ENCODE results near the gene ZNF546. TPM values are rescaled to one million over a fixed set of nuclear protein-coding genes. Genes with fewer than 3 reads are reported as not detected.
"Not testable (repeated sequence)": the region's sequence is repeated elsewhere in the genome, so short reads cannot be mapped to it uniquely, and the experiment has no call there.

Gene ZNF546
- 1 to 10 TPM; 6.3 to 6.9 TPM for total RNA-seq

GRCh38 chr19:39996811-39997637 lies at the start of gene ZNF546:
Gene ZNF546 (plus strand): TSS chr19:39997060. CDS start chr19:39998327, 1,267 bp downstream.
- Mint-ChIP-seq H3K4me3 (peak within 1 kb of the TSS; percentile 90), H3K4me1 (peaks cover 48% of the 10 kb centered on the region), H3K27me3 (no peaks in the 10 kb centered on the region), H3K9me3 (ENCODE audit: low read depth) (peaks cover 17% of the 10 kb centered on the region), H3K36me3 (ENCODE audit: low read depth) (peaks cover 41% of the 10 kb centered on the region), H3K27ac (peak within 1 kb of the TSS; percentile 99)
- CTCF ChIA-PET: interaction anchor here (1.9 kb wide), 1 partner anchor 27 kb away, joined by 12 read pairs; the partner anchor contains the start of gene PSMC4
- ATAC-seq (peak; percentile 90), DNase-seq (peak; percentile 94)
- POLR2A ChIA-PET: interaction anchor here (2.3 kb wide), 1 partner anchor 26 kb away, joined by 11 read pairs; the partner anchor contains the start of gene PSMC4
- intact Hi-C loops (cut with DNase I, micrococcal nuclease): loop anchor here (1.0 to 10.0 kb wide), 11 partner anchors 26 to 618 kb away; partner anchors contain the start of genes PSMC4 (in 2 of the 2), ZNF780A (in 2 of the 2), AKT2 (in 1 of the 2) and C19orf47 (in 1 of the 2)

GRCh38 chr19:39949026-39949747 lies 47.7 kb upstream of the ZNF546 start:
- CTCF ChIA-PET: no interaction called here
- peaks cover 31% of the 10 kb centered on the region for H3K36me3 Mint-ChIP-seq (ENCODE audit: low read depth)
- POLR2A ChIA-PET: interaction anchor here (1.0 kb wide), 1 partner anchor 22 kb away, joined by 3 read pairs; the partner anchor contains the start of gene PSMC4
- DNase-seq: no peak
- H3K4me1 Mint-ChIP-seq: peaks cover 88% of the 10 kb centered on the region
- peak overlapping the region; percentile 44 for H3K27ac Mint-ChIP-seq
- ATAC-seq: peak; percentile 43
- no peak overlapping the region for H3K4me3 Mint-ChIP-seq
- intact Hi-C loops (cut with DNase I, micrococcal nuclease): no loop called here
- H3K9me3 Mint-ChIP-seq (ENCODE audit: low read depth): peaks cover 7% of the 10 kb centered on the region
- no peaks in the 10 kb centered on the region for H3K27me3 Mint-ChIP-seq

- peaks cover 28% of the 10 kb centered on the region for H3K36me3 Mint-ChIP-seq (ENCODE audit: low read depth)
- H3K27me3 Mint-ChIP-seq: no peaks in the 10 kb centered on the region
- no peak for ATAC-seq
- intact Hi-C loops (cut with DNase I, micrococcal nuclease): no loop called here
- POLR2A ChIA-PET: no interaction called here
- H3K4me3 Mint-ChIP-seq: no peak overlapping the region
- H3K27ac Mint-ChIP-seq: peak overlapping the region; percentile 97
- CTCF ChIA-PET: interaction anchor here (0.7 to 1.8 kb wide), 4 partner anchors 9 to 210 kb away, joined by 3 to 7 read pairs (median 4); partner anchors contain the start of gene PSMC4
- peaks cover 83% of the 10 kb centered on the region for H3K4me1 Mint-ChIP-seq
- H3K9me3 Mint-ChIP-seq (ENCODE audit: low read depth): peaks cover 7% of the 10 kb centered on the region
- no peak for DNase-seq
Measured at GRCh38 chr19:39951065-39951650, 45.7 kb upstream of the ZNF546 start.

- ATAC-seq (peak; percentile 58), DNase-seq (no peak)
- Mint-ChIP-seq H3K36me3 (ENCODE audit: low read depth) (peaks cover 27% of the 10 kb centered on the region), H3K27me3 (no peaks in the 10 kb centered on the region), H3K9me3 (ENCODE audit: low read depth) (peaks cover 7% of the 10 kb centered on the region), H3K27ac (peak overlapping the region; percentile 97), H3K4me3 (peak overlapping the region; percentile 2), H3K4me1 (peaks cover 80% of the 10 kb centered on the region)
- POLR2A ChIA-PET: no interaction called here
- CTCF ChIA-PET: interaction anchor here (0.7 to 1.8 kb wide), 3 partner anchors 10 to 209 kb away, joined by 3 to 7 read pairs (median 5); partner anchors contain the start of gene PSMC4
- intact Hi-C loops (cut with DNase I, micrococcal nuclease): no loop called here
Measured at GRCh38 chr19:39951686-39952085, 45.2 kb upstream of the ZNF546 start.

- POLR2A ChIA-PET: interaction anchor here (0.9 kb wide), 1 partner anchor 17 kb away, joined by 3 read pairs; the partner anchor contains the start of gene PSMC4
- CTCF ChIA-PET: interaction anchor here (0.7 to 1.6 kb wide), 6 partner anchors 10 to 109 kb away, joined by 3 to 12 read pairs (median 4); partner anchors contain the start of gene PSMC4
- ATAC-seq: peak; percentile 4
- H3K4me3 Mint-ChIP-seq: peak overlapping the region; percentile 15
- H3K27me3 Mint-ChIP-seq: no peaks in the 10 kb centered on the region
- intact Hi-C loops (cut with DNase I, micrococcal nuclease): loop anchor here in 1 of 2 experiments (1.0 kb wide), 1 partner anchor 10 kb away; no protein-coding TSS in a partner anchor
- H3K27ac Mint-ChIP-seq: peak overlapping the region; percentile 81
- peaks cover 71% of the 10 kb centered on the region for H3K4me1 Mint-ChIP-seq
- no peak for DNase-seq
- peaks cover 18% of the 10 kb centered on the region for H3K36me3 Mint-ChIP-seq (ENCODE audit: low read depth)
- H3K9me3 Mint-ChIP-seq (ENCODE audit: low read depth): peaks cover 2% of the 10 kb centered on the region
Measured at GRCh38 chr19:39953915-39954314, 42.9 kb upstream of the ZNF546 start.

- H3K9me3 Mint-ChIP-seq (ENCODE audit: low read depth); intact Hi-C loops (cut with DNase I, micrococcal nuclease); H3K27me3 Mint-ChIP-seq; H3K36me3 Mint-ChIP-seq (ENCODE audit: low read depth); ATAC-seq: not testable (repeated sequence)
- DNase-seq: peak; percentile 4
- Mint-ChIP-seq H3K4me3 (peak overlapping the region; percentile 19), H3K27ac (peak overlapping the region; percentile 85), H3K4me1 (peaks cover 56% of the 10 kb centered on the region)
- ChIA-PET POLR2A (interaction anchor here (0.7 kb wide), 1 partner anchor 115 kb away, joined by 6 read pairs; no protein-coding TSS in a partner anchor), CTCF (interaction anchor here (0.6 to 0.7 kb wide), 2 partner anchors 13 to 121 kb away, joined by 3 to 4 read pairs; partner anchors contain the start of gene PSMC4)
Measured at GRCh38 chr19:39957886-39958285, 39.0 kb upstream of the ZNF546 start.

- H3K4me1 Mint-ChIP-seq: peaks cover 55% of the 10 kb centered on the region
- CTCF ChIA-PET; intact Hi-C loops (cut with DNase I, micrococcal nuclease): not testable (repeated sequence)
Measured at GRCh38 chr19:39958942-39959341, 37.9 kb upstream of the ZNF546 start.

GRCh38 chr19:39959407-39959806 lies 37.5 kb upstream of the ZNF546 start:
- DNase-seq; H3K27me3 Mint-ChIP-seq; H3K36me3 Mint-ChIP-seq (ENCODE audit: low read depth); H3K9me3 Mint-ChIP-seq (ENCODE audit: low read depth); ATAC-seq; CTCF ChIA-PET; intact Hi-C loops (cut with DNase I, micrococcal nuclease): not testable (repeated sequence)
- H3K4me1 Mint-ChIP-seq: peaks cover 53% of the 10 kb centered on the region
- H3K4me3 Mint-ChIP-seq: peak overlapping the region; percentile 67
- H3K27ac Mint-ChIP-seq: peak overlapping the region; percentile 97
- POLR2A ChIA-PET: interaction anchor here (1.0 kb wide), 1 partner anchor 11 kb away, joined by 4 read pairs; the partner anchor contains the start of gene PSMC4

More at GRCh38 chr19:39958942-39959341, 37.9 kb upstream of the ZNF546 start:
- Mint-ChIP-seq H3K4me3 (peak overlapping the region; percentile 67), H3K27ac (peak overlapping the region; percentile 97)
- POLR2A ChIA-PET: interaction anchor here (1.0 kb wide), 1 partner anchor 12 kb away, joined by 4 read pairs; the partner anchor contains the start of gene PSMC4
- not testable (repeated sequence) for H3K36me3 Mint-ChIP-seq (ENCODE audit: low read depth); H3K27me3 Mint-ChIP-seq; H3K9me3 Mint-ChIP-seq (ENCODE audit: low read depth)
- ATAC-seq (peak; percentile 54), DNase-seq (peak; percentile 46)

GRCh38 chr19:39963898-39964297 lies 33.0 kb upstream of the ZNF546 start:
- Mint-ChIP-seq H3K27me3 (no peaks in the 10 kb centered on the region), H3K36me3 (ENCODE audit: low read depth) (peaks cover 13% of the 10 kb centered on the region), H3K9me3 (ENCODE audit: low read depth) (peaks cover 3% of the 10 kb centered on the region), H3K27ac (no peak overlapping the region), H3K4me3 (no peak overlapping the region), H3K4me1 (peaks cover 47% of the 10 kb centered on the region)
- CTCF ChIA-PET: no interaction called here
- DNase-seq (no peak), ATAC-seq (no peak)
- POLR2A ChIA-PET: no interaction called here
- intact Hi-C loops (cut with DNase I, micrococcal nuclease): no loop called here

GRCh38 chr19:39966617-39967016 lies 30.2 kb upstream of the ZNF546 start:
- Mint-ChIP-seq H3K4me1 (peaks cover 40% of the 10 kb centered on the region), H3K9me3 (ENCODE audit: low read depth) (peaks cover 5% of the 10 kb centered on the region), H3K27me3 (no peaks in the 10 kb centered on the region), H3K36me3 (ENCODE audit: low read depth) (peaks cover 21% of the 10 kb centered on the region), H3K4me3 (no peak overlapping the region), H3K27ac (peak overlapping the region; percentile 65)
- ChIA-PET POLR2A (interaction anchor here (0.9 kb wide), 1 partner anchor 382 kb away, joined by 3 read pairs; the partner anchor contains the start of gene PLD3), CTCF (no interaction called here)
- ATAC-seq (no peak), DNase-seq (no peak)
- intact Hi-C loops (cut with DNase I, micrococcal nuclease): no loop called here
